HCT116 (cell line): Measurements from ENCODE around the gene ANKFN1. TPM values are rescaled to one million over a fixed set of nuclear protein-coding genes. Genes with fewer than 3 reads are reported as not detected.

ENCODE experiments used
- ATAC-seq: fragments of 200-7000 bp; cut with Tn5 transposase; 2 replicates; pipeline ENCODE4 v1.9.1; 2020; ENCODE audit warnings: mild to moderate bottlenecking, moderate library complexity
- BruUV-seq: library from RNA; stranded (reverse); fragments of 400-500 nt; replicated peaks from 2 replicates; lab custom pipeline; 2021; lab: Mats Ljungman, UMichigan
- CTCF ChIA-PET: fragments of 300-600 bp; sonication (Branson Sonifier 250); formaldehyde crosslinking; loops from one replicate; lab custom pipeline; 2021; ENCODE audit warnings: antibody characterized with exemption; lab: Charles Lee
- POLR2A ChIA-PET: fragments of 300-600, 350-600 bp; sonication (Branson Sonifier 250); formaldehyde crosslinking; loops from one replicate; lab custom pipeline; 2021; ENCODE audit warnings: antibody characterized with exemption; lab: Charles Lee
- RAD21 ChIA-PET, 2 experiments: fragments of 300-600 bp; sonication (Branson Sonifier 250); formaldehyde crosslinking; loops; one replicate each; lab custom pipeline; 2023; ENCODE audit warnings: low total read pairs in 2 of 2; ENCODE audit not compliant: uncharacterized antibody in 2 of 2, unreplicated experiment in 2 of 2, low non-redundant PET in 1 of 2; lab: Charles Lee
- DNase-seq: peaks from one replicate; pipeline ENCODE4 v3.0.0-alpha.2; 2010; ENCODE audit warnings: low read depth, low spot score
- H2AFZ ChIP-seq: fragments of 200-600 bp; shearing (Covaris generic), sonication (generic); 2 replicates; pipeline ENCODE4 v1.6.1; 2017; ENCODE audit warnings: low read depth, mixed run types, mixed read lengths, antibody characterized with exemption, low read length; ENCODE audit not compliant: poor library complexity, severe bottlenecking
- H3K27ac ChIP-seq: 2 replicates; pipeline ENCODE4 v1.5.1; 2012; ENCODE audit warnings: low read depth, low read length
- H3K27me3 ChIP-seq: fragments of 200-600 bp; sonication (generic); 2 replicates; pipeline ENCODE4 v1.6.1; 2016; ENCODE audit warnings: mixed run types, low read length, mixed read lengths; ENCODE audit not compliant: insufficient read depth
- H3K36me3 ChIP-seq, 2 experiments: fragments of 200-500 bp in 1 of 2; fragments of 200-600 bp in 1 of 2; sonication (Bioruptor generic) in 1 of 2; sonication (generic) in 1 of 2; 2 replicates each; pipeline versions ENCODE4 v1.5.1 to v1.6.1; 2014 to 2016; ENCODE audit warnings: low read length in 2 of 2, inconsistent platforms in 1 of 2, mixed read lengths in 1 of 2, mixed run types in 1 of 2; ENCODE audit not compliant: insufficient read depth in 2 of 2, control insufficient read depth in 1 of 2
- H3K4me1 ChIP-seq, 2 experiments: fragments of 200-600 bp in 1 of 2; sonication (generic) in 1 of 2; 2 replicates each; pipeline versions ENCODE4 v1.5.1 to v1.6.1; 2012 to 2017; ENCODE audit warnings: low read length in 2 of 2, inconsistent platforms in 1 of 2, mild to moderate bottlenecking in 1 of 2, mixed read lengths in 1 of 2, mixed run types in 1 of 2, moderate library complexity in 1 of 2; ENCODE audit not compliant: insufficient read depth in 2 of 2, control insufficient read depth in 1 of 2
- H3K4me2 ChIP-seq: fragments of 200-600 bp; sonication (generic); 2 replicates; pipeline ENCODE4 v1.6.1; 2017; ENCODE audit warnings: mixed run types, low read length, mixed read lengths
- H3K4me3 ChIP-seq, 2 experiments: fragments of 200-600 bp in 1 of 2; sonication (generic) in 1 of 2; replicated peaks in 1 of 2; 2 replicates each; pipeline ENCODE4 v1.5.1; 2011 to 2016; ENCODE audit warnings: low read length in 2 of 2, control low read depth in 1 of 2, low read depth in 1 of 2, mild to moderate bottlenecking in 1 of 2, mixed read lengths in 1 of 2, mixed run types in 1 of 2
- H3K79me2 ChIP-seq: fragments of 200-600 bp; sonication (generic); 2 replicates; pipeline ENCODE4 v1.6.1; 2017; ENCODE audit warnings: mild to moderate bottlenecking, mixed run types, low read length, moderate library complexity, mixed read lengths; ENCODE audit not compliant: insufficient read depth
- H3K9ac ChIP-seq: fragments of 200-600 bp; sonication (generic); 2 replicates; pipeline ENCODE4 v1.6.1; 2016; ENCODE audit warnings: low read length, mixed read lengths
- H3K9me2 ChIP-seq: fragments of 200-600 bp; sonication (generic), shearing (Covaris generic); 2 replicates; pipeline ENCODE4 v1.6.1; 2017; ENCODE audit warnings: mixed run types, mild to moderate bottlenecking, moderate library complexity; ENCODE audit not compliant: insufficient read depth
- H3K9me3 ChIP-seq, 2 experiments: fragments of 200-500 bp in 1 of 2; fragments of 200-600 bp in 1 of 2; sonication (Bioruptor generic) in 1 of 2; sonication (generic) in 1 of 2; 2 replicates each; pipeline ENCODE4 v1.6.1; 2014 to 2017; ENCODE audit warnings: low read length in 2 of 2, mixed read lengths in 2 of 2, inconsistent platforms in 1 of 2, low read depth in 1 of 2, mild to moderate bottlenecking in 1 of 2, mixed run types in 1 of 2, moderate library complexity in 1 of 2; ENCODE audit not compliant: control insufficient read depth in 1 of 2, insufficient read depth in 1 of 2
- H4K20me1 ChIP-seq: fragments of 200-600 bp; sonication (generic), shearing (Covaris generic); 2 replicates; pipeline ENCODE4 v1.6.1; 2017; ENCODE audit warnings: mixed run types, mild to moderate bottlenecking, moderate library complexity; ENCODE audit not compliant: insufficient read depth
- CEBPB ChIP-seq: IDR thresholded peaks from 2 replicates; pipeline ENCODE4 v1.6.1; 2012; ENCODE audit warnings: low read depth
- EGR1 ChIP-seq: IDR thresholded peaks from 2 replicates; pipeline ENCODE4 v1.6.1; 2012; ENCODE audit warnings: low read depth
- ELF1 ChIP-seq: IDR thresholded peaks from 2 replicates; pipeline ENCODE4 v1.6.1; 2012; ENCODE audit warnings: low read depth, borderline replicate concordance
- EZH2 ChIP-seq: fragments of 200-600 bp; sonication (generic); IDR thresholded peaks from 2 replicates; pipeline ENCODE4 v1.6.1; 2017; ENCODE audit warnings: antibody characterized with exemption, mixed run types
- EZH2phosphoT487 ChIP-seq: fragments of 200-600 bp; IDR thresholded peaks from 2 replicates; pipeline ENCODE4 v1.6.1; 2018; ENCODE audit warnings: antibody characterized with exemption, borderline replicate concordance
- FOSL1 ChIP-seq: IDR thresholded peaks from 2 replicates; pipeline ENCODE4 v1.6.1; 2012; ENCODE audit warnings: low read depth
- JUND ChIP-seq: IDR thresholded peaks from 2 replicates; pipeline ENCODE4 v1.6.1; 2012
- POLR2AphosphoS5 ChIP-seq: IDR thresholded peaks from 2 replicates; pipeline ENCODE4 v1.6.1; 2011; ENCODE audit warnings: mild to moderate bottlenecking, low read depth, low read length, moderate library complexity
- RAD21 ChIP-seq: IDR thresholded peaks from 2 replicates; pipeline ENCODE4 v1.6.1; 2012; ENCODE audit warnings: low read depth, mild to moderate bottlenecking
- REST ChIP-seq: IDR thresholded peaks from 2 replicates; pipeline ENCODE4 v1.6.1; 2012; ENCODE audit warnings: low read depth
- SIN3A ChIP-seq: IDR thresholded peaks from 2 replicates; pipeline ENCODE4 v1.6.1; 2012; ENCODE audit warnings: low read depth
- YY1 ChIP-seq: IDR thresholded peaks from 2 replicates; pipeline ENCODE4 v1.6.1; 2011; ENCODE audit warnings: low read length, low read depth, moderate library complexity, mild to moderate bottlenecking; ENCODE audit not compliant: insufficient replicate concordance; ENCODE audit errors: extremely low read depth
- ZFX ChIP-seq: fragments of 450-650 bp; IDR thresholded peaks from 2 replicates; pipeline ENCODE4 v1.6.1; 2017
- ZNF274 ChIP-seq: fragments of 200-500 bp; sonication (Bioruptor generic); IDR thresholded peaks from 2 replicates; pipeline ENCODE4 v1.6.1; 2014; ENCODE audit warnings: mild to moderate bottlenecking, low read depth, low read length, inconsistent platforms
- intact Hi-C: fragments of 100-400 bp; cut with micrococcal nuclease; formaldehyde crosslinking; loops from 2 replicates; pipeline ENCODE4 v1.10.0; 2022
- total RNA-seq: library from RNA; stranded (reverse); gene quantifications from one replicate; pipeline ENCODE4 v1.2.1, GENCODE V29; 2021; ENCODE audit not compliant: unreplicated experiment
- TF ChIP-seq, protein P1 (sequence below): IDR thresholded peaks from 2 replicates; pipeline ENCODE4 v1.6.1; 2012
- TF ChIP-seq, protein P2 (sequence below): IDR thresholded peaks from 2 replicates; pipeline ENCODE4 v1.6.1; 2011; ENCODE audit warnings: mild to moderate bottlenecking, low read length, moderate library complexity; ENCODE audit not compliant: insufficient replicate concordance; ENCODE audit errors: extremely low read depth
- TF ChIP-seq, protein P3 (sequence below): IDR thresholded peaks from 2 replicates; pipeline ENCODE4 v1.6.1; 2012

Gene ANKFN1
- total RNA-seq, 1 experiment from 2014 or later: 1.1 TPM

- H3K9me2 ChIP-seq: no peaks in the 10 kb centered on the region
- no peak overlapping the region for H3K4me2 ChIP-seq
- no peaks in the 10 kb centered on the region for H3K36me3 ChIP-seq
- RAD21 ChIA-PET: no interaction called here
- no peak overlapping the region for H3K9ac ChIP-seq
- DNase-seq: no peak
- CTCF ChIA-PET: no interaction called here
- H3K4me3 ChIP-seq: no peak overlapping the region
- H3K9me3 ChIP-seq: no peaks in the 10 kb centered on the region
- peaks cover 23% of the 10 kb centered on the region for H3K27me3 ChIP-seq
- TF ChIP-seq EGR1: no peak
- TF ChIP-seq CEBPB: no peak
- no peak for TF ChIP-seq JUND
- no peak for ATAC-seq
- no peak overlapping the region for H3K27ac ChIP-seq
- POLR2A ChIA-PET: no interaction called here
- no TSS peak for BruUV-seq
- no peaks in the 10 kb centered on the region for H3K79me2 ChIP-seq
- H4K20me1 ChIP-seq: no peaks in the 10 kb centered on the region
- intact Hi-C loops: no loop called here
- H3K4me1 ChIP-seq: no peaks in the 10 kb centered on the region
- no peak overlapping the region for H2AFZ ChIP-seq
Observed at GRCh38 chr17:56159826-56160380, 6.6 kb downstream of the ANKFN1 start.

DNA sequence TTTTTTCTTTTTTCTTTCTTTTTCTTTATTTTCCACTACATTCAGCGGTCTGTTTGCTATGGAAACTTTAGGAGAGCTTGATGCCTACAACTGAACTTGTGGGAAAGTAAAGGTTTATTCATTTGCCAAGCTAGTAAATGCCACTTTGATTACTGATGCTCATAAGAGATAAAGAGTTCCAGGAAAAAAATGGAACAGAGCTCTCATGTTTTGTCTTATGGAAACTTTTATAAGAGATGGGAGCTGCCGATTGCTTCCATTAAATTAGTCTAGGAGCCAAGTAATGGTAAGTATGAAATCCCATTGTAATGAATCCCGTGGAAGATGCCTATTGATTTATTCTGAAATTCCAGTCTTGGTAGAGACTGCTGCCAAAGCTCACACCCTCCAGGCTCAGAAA lies 7.1 kb downstream of the ANKFN1 start:
- H3K27me3 ChIP-seq: peaks cover 28% of the 10 kb centered on the region
- H3K27ac ChIP-seq: no peak overlapping the region
- DNase-seq (no peak), ATAC-seq (no peak)
- no peak overlapping the region for H3K4me2 ChIP-seq
- no TSS peak for BruUV-seq
- no peaks in the 10 kb centered on the region for H3K9me3 ChIP-seq
- H3K4me3 ChIP-seq: no peak overlapping the region
- H3K79me2 ChIP-seq: no peaks in the 10 kb centered on the region
- intact Hi-C loops: no loop called here
- no peaks in the 10 kb centered on the region for H3K36me3 ChIP-seq
- no peaks in the 10 kb centered on the region for H4K20me1 ChIP-seq
- no peaks in the 10 kb centered on the region for H3K4me1 ChIP-seq
- no peaks in the 10 kb centered on the region for H3K9me2 ChIP-seq
- CTCF ChIA-PET: no interaction called here
- no peak overlapping the region for H3K9ac ChIP-seq
- RAD21 ChIA-PET: no interaction called here
- POLR2A ChIA-PET: no interaction called here
- H2AFZ ChIP-seq: no peak overlapping the region
- TF ChIP-seq, protein P1, sequence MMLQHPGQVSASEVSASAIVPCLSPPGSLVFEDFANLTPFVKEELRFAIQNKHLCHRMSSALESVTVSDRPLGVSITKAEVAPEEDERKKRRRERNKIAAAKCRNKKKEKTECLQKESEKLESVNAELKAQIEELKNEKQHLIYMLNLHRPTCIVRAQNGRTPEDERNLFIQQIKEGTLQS: no peak
- TF ChIP-seq ZFX (no peak), EZH2phosphoT487 (no peak), YY1 (no peak), ELF1 (no peak), POLR2AphosphoS5 (no peak), FOSL1 (no peak), SIN3A (no peak), EZH2 (no peak), ZNF274 (no peak), REST (no peak), RAD21 (no peak)
- TF ChIP-seq, protein P2, sequence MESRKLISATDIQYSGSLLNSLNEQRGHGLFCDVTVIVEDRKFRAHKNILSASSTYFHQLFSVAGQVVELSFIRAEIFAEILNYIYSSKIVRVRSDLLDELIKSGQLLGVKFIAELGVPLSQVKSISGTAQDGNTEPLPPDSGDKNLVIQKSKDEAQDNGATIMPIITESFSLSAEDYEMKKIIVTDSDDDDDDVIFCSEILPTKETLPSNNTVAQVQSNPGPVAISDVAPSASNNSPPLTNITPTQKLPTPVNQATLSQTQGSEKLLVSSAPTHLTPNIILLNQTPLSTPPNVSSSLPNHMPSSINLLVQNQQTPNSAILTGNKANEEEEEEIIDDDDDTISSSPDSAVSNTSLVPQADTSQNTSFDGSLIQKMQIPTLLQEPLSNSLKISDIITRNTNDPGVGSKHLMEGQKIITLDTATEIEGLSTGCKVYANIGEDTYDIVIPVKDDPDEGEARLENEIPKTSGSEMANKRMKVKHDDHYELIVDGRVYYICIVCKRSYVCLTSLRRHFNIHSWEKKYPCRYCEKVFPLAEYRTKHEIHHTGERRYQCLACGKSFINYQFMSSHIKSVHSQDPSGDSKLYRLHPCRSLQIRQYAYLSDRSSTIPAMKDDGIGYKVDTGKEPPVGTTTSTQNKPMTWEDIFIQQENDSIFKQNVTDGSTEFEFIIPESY: no peak
- TF ChIP-seq, protein P3, sequence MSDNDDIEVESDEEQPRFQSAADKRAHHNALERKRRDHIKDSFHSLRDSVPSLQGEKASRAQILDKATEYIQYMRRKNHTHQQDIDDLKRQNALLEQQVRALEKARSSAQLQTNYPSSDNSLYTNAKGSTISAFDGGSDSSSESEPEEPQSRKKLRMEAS: no peak
